Body of pancreas (tissue), 4 donors: Measurements from ENCODE around the gene GRIK1. TPM values are rescaled to one million over a fixed set of nuclear protein-coding genes. Genes with fewer than 3 reads are reported as not detected.
A peak's percentile ranks its signal among the peaks of the same experiment; 100 is the strongest.

Experiments used
- ATAC-seq: fragments of 150-250 bp; one replicate; pipeline ENCODE4 v1.9.1; 2016
- DNase-seq, 4 donors: peaks; one replicate each; pipeline ENCODE4 v3.0.0-alpha.2; 2019
- H3K27ac ChIP-seq, 4 donors: fragments of 200-600 bp; sonication (generic); 1 replicate in 3 of 4; 2 replicates in 1 of 4; pipeline versions ENCODE4 v1.5.1 to v1.6.1; 2016 to 2019; ENCODE audit warnings: mild to moderate bottlenecking in 1 of 4, mixed read lengths in 1 of 4, moderate library complexity in 1 of 4
- H3K27me3 ChIP-seq, 2 donors: fragments of 200-600 bp; sonication (generic); one replicate each; pipeline ENCODE4 v1.6.0; 2016; ENCODE audit warnings: mild to moderate bottlenecking in 1 of 2
- H3K36me3 ChIP-seq, 2 donors: fragments of 200-600 bp; sonication (generic); replicated peaks in 1 of 2; 2 replicates each; pipeline ENCODE4 v1.5.1; 2016; ENCODE audit warnings: low read depth in 2 of 2; ENCODE audit not compliant: insufficient read depth in 1 of 2
- H3K4me1 ChIP-seq: fragments of 200-600 bp; sonication (generic); one replicate; pipeline ENCODE4 v1.6.0; 2016
- H3K4me3 ChIP-seq, 2 donors: fragments of 200-600 bp; sonication (generic); 1 replicate in 1 of 2; 2 replicates in 1 of 2; pipeline ENCODE4 v1.5.1; 2016 to 2019
- H3K9me3 ChIP-seq, 3 donors: fragments of 200-600 bp; sonication (generic); 1 replicate in 2 of 3; 2 replicates in 1 of 3; pipeline ENCODE4 v1.5.1; 2016
- POLR2A ChIP-seq, 3 donors: fragments of 450-650 bp; IDR thresholded peaks; one replicate each; pipeline ENCODE4 v1.6.1; 2016; ENCODE audit warnings: antibody characterized with exemption in 3 of 3, mild to moderate bottlenecking in 2 of 3
- WGBS, 2 donors: methylation state at CpG; one replicate each; pipeline ENCODE4 v1.1.5; 2017; 5-methylcytosine and 5-hydroxymethylcytosine counted together
- intact Hi-C: fragments of 100-400 bp; cut with DNase I; formaldehyde crosslinking; loops from one replicate; pipeline ENCODE4 v1.15.1; 2023
- total RNA-seq, 2 donors: library from RNA; depleted of rRNA; stranded (reverse); fragments of >200 nt; gene quantifications; one replicate each; pipeline ENCODE4 v1.1.0, GENCODE V29; 2016
- TF ChIP-seq, protein P1 (sequence below), 7 experiments: fragments of 450-650 bp in 4 of 7; fragments of 200-600 bp in 3 of 7; sonication (generic) in 3 of 7; IDR thresholded peaks; one replicate each; pipeline ENCODE4 v1.5.1; 2016 to 2019; ENCODE audit warnings: antibody characterized with exemption in 7 of 7

The GRIK1 gene
- total RNA-seq, 2 donors from 2014 or later, result 0.66 TPM; not detected in 1

DNA sequence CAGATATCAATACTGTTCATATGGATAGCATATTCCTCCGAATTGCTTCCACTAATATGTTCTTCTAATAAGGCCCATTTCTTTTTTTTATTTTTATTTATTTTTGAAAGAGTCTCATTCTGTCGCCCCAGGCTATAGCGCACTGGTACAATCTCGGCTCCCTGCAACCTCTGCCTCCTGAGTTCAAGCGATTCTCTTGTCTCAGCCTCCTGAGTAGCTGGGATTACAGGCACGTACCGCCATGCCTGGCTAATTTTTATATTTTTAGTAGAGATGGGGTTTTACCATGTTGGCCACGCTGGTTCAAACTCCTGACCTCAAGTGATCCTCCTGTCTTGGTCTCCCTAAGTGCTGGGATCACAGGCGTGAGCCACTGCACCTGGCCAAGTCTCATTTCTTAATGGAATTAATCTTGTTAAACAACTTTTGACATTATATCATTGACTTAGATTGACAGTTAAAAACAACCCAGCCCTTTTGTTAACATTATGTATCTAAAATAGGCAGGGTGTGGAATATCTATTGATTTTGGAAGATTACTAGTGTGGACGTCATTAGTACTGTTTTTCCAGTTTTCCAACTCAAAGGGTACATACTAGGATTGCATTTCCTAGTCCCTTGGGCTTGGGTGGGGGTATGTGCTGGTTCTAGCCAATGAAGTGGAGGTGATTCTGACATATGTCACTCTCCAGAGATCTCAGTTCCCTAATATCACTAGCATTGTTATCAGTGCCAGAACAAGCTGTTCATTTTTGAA lies 281.4 kb downstream of the GRIK1 start:
- Histone ChIP-seq H3K36me3 (no peaks in the 10 kb centered on the region), H3K9me3 (no peaks in the 10 kb centered on the region), H3K4me1 (peaks cover 21% of the 10 kb centered on the region), H3K27ac (no peak overlapping the region), H3K27me3 (no peaks in the 10 kb centered on the region), H3K4me3 (no peak overlapping the region)
- no peak for DNase-seq
- WGBS, 2 donors, result 80 to 81% methylated on average over 10 of the region's 10 CpGs
- intact Hi-C loops, result no loop called here
- ATAC-seq, result no peak
- TF ChIP-seq POLR2A (IDR thresholded peaks at IDR 0.05), result no peak
- TF ChIP-seq, protein P1, sequence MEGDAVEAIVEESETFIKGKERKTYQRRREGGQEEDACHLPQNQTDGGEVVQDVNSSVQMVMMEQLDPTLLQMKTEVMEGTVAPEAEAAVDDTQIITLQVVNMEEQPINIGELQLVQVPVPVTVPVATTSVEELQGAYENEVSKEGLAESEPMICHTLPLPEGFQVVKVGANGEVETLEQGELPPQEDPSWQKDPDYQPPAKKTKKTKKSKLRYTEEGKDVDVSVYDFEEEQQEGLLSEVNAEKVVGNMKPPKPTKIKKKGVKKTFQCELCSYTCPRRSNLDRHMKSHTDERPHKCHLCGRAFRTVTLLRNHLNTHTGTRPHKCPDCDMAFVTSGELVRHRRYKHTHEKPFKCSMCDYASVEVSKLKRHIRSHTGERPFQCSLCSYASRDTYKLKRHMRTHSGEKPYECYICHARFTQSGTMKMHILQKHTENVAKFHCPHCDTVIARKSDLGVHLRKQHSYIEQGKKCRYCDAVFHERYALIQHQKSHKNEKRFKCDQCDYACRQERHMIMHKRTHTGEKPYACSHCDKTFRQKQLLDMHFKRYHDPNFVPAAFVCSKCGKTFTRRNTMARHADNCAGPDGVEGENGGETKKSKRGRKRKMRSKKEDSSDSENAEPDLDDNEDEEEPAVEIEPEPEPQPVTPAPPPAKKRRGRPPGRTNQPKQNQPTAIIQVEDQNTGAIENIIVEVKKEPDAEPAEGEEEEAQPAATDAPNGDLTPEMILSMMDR (IDR thresholded peaks at IDR 0.05), result no peak

DNA sequence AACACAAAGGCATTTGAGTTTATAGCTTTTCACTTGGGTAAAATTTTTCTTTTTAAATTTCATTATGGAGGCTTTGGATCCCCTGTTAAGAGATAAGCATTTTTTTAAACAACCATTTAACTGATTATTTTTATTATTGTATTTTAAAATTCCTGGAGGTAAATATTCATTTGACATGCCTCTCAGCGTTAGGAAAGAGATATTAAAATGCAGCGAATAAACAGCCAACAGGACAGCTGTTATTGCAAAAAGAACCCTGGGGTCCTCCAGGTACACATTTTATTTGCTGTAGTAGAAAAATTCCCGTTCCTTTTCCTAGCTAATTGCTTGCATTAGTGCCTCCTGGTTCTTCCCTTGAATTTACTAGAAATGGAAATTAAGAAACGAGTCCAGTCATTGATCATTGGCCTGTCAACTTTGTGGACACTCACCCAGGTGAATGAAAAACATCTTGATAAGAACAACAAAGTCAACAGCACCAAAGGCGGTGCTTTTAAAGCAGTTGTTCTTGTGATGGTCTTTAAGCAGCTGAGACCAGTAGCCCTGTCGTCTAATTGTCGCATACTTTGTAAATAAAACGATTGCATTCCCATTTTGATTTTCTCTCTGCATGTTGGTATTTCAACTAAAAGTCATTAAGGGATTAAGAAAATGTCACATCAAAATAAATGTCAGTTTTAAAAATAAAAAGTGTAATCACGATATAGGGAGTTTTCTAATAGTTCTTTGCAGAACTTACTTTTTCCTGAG lies 282.4 kb downstream of the GRIK1 start:
- Histone ChIP-seq H3K36me3 (no peaks in the 10 kb centered on the region), H3K27ac (peak overlapping the region in 1 of 4 donors; percentile 38), H3K4me1 (peaks cover 21% of the 10 kb centered on the region), H3K27me3 (no peaks in the 10 kb centered on the region), H3K4me3 (no peak overlapping the region), H3K9me3 (no peaks in the 10 kb centered on the region)
- 26 to 27% methylated on average over 9 of the region's 9 CpGs for WGBS, 2 donors
- TF ChIP-seq POLR2A (IDR thresholded peaks at IDR 0.05), result no peak
- TF ChIP-seq, protein P1 (IDR thresholded peaks at IDR 0.05), result no peak
- peak in 2 of 4 donors; percentile 9 to 18 for DNase-seq
- peak; percentile 27 for ATAC-seq
- intact Hi-C loops, result no loop called here

DNA sequence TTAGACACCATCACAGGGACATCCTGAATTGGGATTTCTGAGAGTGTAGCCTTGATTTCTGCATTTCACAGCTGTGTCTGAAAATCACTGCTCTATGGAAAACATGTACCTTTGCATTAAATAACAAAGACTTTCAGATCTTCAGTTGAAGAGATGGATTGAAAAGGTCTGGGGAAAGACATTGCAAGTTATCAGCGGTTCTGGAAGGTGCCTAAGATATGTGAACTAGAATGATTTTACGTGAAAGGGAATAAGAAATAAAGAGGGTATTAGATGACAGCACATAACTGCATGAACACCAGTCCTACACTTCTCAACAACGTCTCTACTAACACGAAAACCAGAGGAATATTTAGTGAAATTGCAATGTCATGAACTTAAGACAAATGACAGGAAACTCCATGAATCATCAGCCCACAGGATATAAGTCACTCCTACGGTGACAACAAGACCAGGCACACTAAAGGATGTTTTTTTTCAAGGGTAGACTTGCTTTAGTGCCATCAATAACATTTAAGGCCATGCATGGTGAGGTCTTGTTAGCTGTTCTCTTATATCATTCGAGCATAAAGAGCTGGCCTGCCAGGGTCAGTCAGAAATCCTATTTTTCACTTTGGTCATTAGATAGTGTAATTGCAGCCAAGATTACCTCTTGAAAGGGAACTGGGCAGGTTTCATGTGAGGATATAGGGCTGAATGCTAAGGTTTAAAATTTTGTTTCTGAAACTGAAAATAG lies 283.1 kb downstream of the GRIK1 start:
- Histone ChIP-seq H3K9me3 (no peaks in the 10 kb centered on the region), H3K27me3 (no peaks in the 10 kb centered on the region), H3K27ac (peak overlapping the region in 1 of 4 donors; percentile 38), H3K36me3 (no peaks in the 10 kb centered on the region), H3K4me1 (peaks cover 21% of the 10 kb centered on the region), H3K4me3 (no peak overlapping the region)
- no peak for ATAC-seq
- WGBS, 2 donors, result 43 to 55% methylated on average over 6 of the region's 6 CpGs
- no peak for DNase-seq
- intact Hi-C loops, result no loop called here
- TF ChIP-seq, protein P1 (IDR thresholded peaks at IDR 0.05), result no peak
- no peak for TF ChIP-seq POLR2A (IDR thresholded peaks at IDR 0.05)

DNA sequence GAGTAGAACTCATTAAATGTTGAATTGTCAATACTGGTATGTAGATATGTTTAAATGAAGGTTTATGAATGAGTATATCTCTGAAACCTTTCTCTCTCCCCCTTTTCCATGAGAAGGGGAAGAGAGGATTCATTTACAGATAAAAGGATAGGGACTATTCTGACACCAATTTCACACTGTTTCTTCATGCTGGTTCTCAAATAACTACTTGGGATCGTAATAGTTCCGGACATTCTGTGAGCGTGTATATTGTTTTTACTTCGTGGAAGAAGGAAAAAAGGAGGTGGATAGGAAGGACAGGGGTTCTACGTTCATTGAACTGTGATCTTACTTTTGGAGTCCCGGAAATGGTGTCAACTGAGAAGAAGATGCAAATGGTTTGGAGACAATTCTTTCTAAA lies 284.2 kb downstream of the GRIK1 start:
- TF ChIP-seq, protein P1 (IDR thresholded peaks at IDR 0.05), result no peak
- no peak for TF ChIP-seq POLR2A (IDR thresholded peaks at IDR 0.05)
- Histone ChIP-seq H3K36me3 (no peaks in the 10 kb centered on the region), H3K27ac (no peak overlapping the region), H3K4me3 (no peak overlapping the region), H3K9me3 (no peaks in the 10 kb centered on the region), H3K4me1 (peaks cover 21% of the 10 kb centered on the region), H3K27me3 (no peaks in the 10 kb centered on the region)
- DNase-seq, result no peak
- WGBS, 2 donors, result 89 to 94% methylated on average over 6 of the region's 6 CpGs
- no peak for ATAC-seq
- intact Hi-C loops, result no loop called here
